ENCODE measurements around the gene DOK3. TPM values are rescaled to one million over a fixed set of nuclear protein-coding genes. Genes with fewer than 3 reads are reported as not detected.
A peak's percentile ranks its signal among the peaks of the same experiment; 100 is the strongest.
"Not testable (repeated sequence)": the region's sequence is repeated elsewhere in the genome, so short reads cannot be mapped to it uniquely, and the experiment has no call there.

Gene DOK3
- total RNA-seq, 2 experiments from 2014 or later = 3.3 to 5.7 TPM

GRCh38 chr5:177487144-177487543, 22.5 kb downstream of the DOK3 start:
- H3K27ac Mint-ChIP-seq = no peak overlapping the region
- H3K27me3 Mint-ChIP-seq = no peaks in the 10 kb centered on the region
- no peaks in the 10 kb centered on the region for H3K4me1 Mint-ChIP-seq
- no peak for DNase-seq
- no peaks in the 10 kb centered on the region for H3K9me3 Mint-ChIP-seq (ENCODE audit: low read depth)
- H3K4me3 Mint-ChIP-seq = no peak overlapping the region
- CTCF ChIA-PET = interaction anchor here (0.6 to 19.2 kb wide), 4 partner anchors 11 to 115 kb away, joined by 3 to 193 read pairs (median 6); no protein-coding TSS in a partner anchor
- no peak for ATAC-seq
- peaks cover 16% of the 10 kb centered on the region for H3K36me3 Mint-ChIP-seq

GRCh38 chr5:177486256-177486655, 23.4 kb downstream of the DOK3 start:
- Mint-ChIP-seq H3K4me1 (no peaks in the 10 kb centered on the region), H3K27ac (no peak overlapping the region), H3K36me3 (peaks cover 13% of the 10 kb centered on the region), H3K27me3 (no peaks in the 10 kb centered on the region), H3K9me3 (ENCODE audit: low read depth) (no peaks in the 10 kb centered on the region), H3K4me3 (no peak overlapping the region)
- no peak for DNase-seq
- ATAC-seq = no peak
- CTCF ChIA-PET = interaction anchor here (1.4 to 19.2 kb wide), 5 partner anchors 10 to 82 kb away, joined by 3 to 193 read pairs (median 6); no protein-coding TSS in a partner anchor

GRCh38 chr5:177485753-177486152, 23.9 kb downstream of the DOK3 start:
- not testable (repeated sequence) for H3K9me3 Mint-ChIP-seq (ENCODE audit: low read depth); H3K27ac Mint-ChIP-seq; H3K4me3 Mint-ChIP-seq; ATAC-seq; DNase-seq; H3K4me1 Mint-ChIP-seq; H3K27me3 Mint-ChIP-seq
- H3K36me3 Mint-ChIP-seq = peaks cover 11% of the 10 kb centered on the region
- CTCF ChIA-PET = interaction anchor here (1.4 kb wide), 2 partner anchors 15 to 22 kb away, joined by 3 read pairs; no protein-coding TSS in a partner anchor

- no peaks in the 10 kb centered on the region for H3K27me3 Mint-ChIP-seq
- H3K36me3 Mint-ChIP-seq = peaks cover 7% of the 10 kb centered on the region
- no peak for ATAC-seq
- CTCF ChIA-PET = interaction anchor here (0.9 to 1.4 kb wide), 3 partner anchors 14 to 21 kb away, joined by 3 read pairs; no protein-coding TSS in a partner anchor
- H3K9me3 Mint-ChIP-seq (ENCODE audit: low read depth) = no peaks in the 10 kb centered on the region
- DNase-seq = no peak
- H3K4me3 Mint-ChIP-seq = no peak overlapping the region
- H3K27ac Mint-ChIP-seq = no peak overlapping the region
- H3K4me1 Mint-ChIP-seq = peaks cover 2% of the 10 kb centered on the region
Measured at GRCh38 chr5:177484902-177485549, 24.6 kb downstream of the DOK3 start.

- H3K4me3 Mint-ChIP-seq = no peak overlapping the region
- no peaks in the 10 kb centered on the region for H3K9me3 Mint-ChIP-seq (ENCODE audit: low read depth)
- ATAC-seq = no peak
- CTCF ChIA-PET = interaction anchor here (0.9 kb wide), 1 partner anchor 13 kb away, joined by 3 read pairs; no protein-coding TSS in a partner anchor
- no peak for DNase-seq
- no peaks in the 10 kb centered on the region for H3K27me3 Mint-ChIP-seq
- H3K4me1 Mint-ChIP-seq = peaks cover 9% of the 10 kb centered on the region
- peaks cover 7% of the 10 kb centered on the region for H3K36me3 Mint-ChIP-seq
- H3K27ac Mint-ChIP-seq = peak overlapping the region; percentile 2
Measured at GRCh38 chr5:177483994-177484901, 25.4 kb downstream of the DOK3 start.

- CTCF ChIA-PET = interaction anchor here (1.0 kb wide), 1 partner anchor 28 kb away, joined by 4 read pairs; no protein-coding TSS in a partner anchor
- Mint-ChIP-seq H3K9me3 (ENCODE audit: low read depth) (no peaks in the 10 kb centered on the region), H3K4me1 (peaks cover 19% of the 10 kb centered on the region), H3K36me3 (peaks cover 7% of the 10 kb centered on the region), H3K27me3 (no peaks in the 10 kb centered on the region), H3K4me3 (no peak overlapping the region), H3K27ac (no peak overlapping the region)
- DNase-seq (no peak), ATAC-seq (no peak)
Measured at GRCh38 chr5:177483042-177483441, 26.6 kb downstream of the DOK3 start.

- ATAC-seq (no peak), DNase-seq (no peak)
- Mint-ChIP-seq H3K36me3 (peaks cover 7% of the 10 kb centered on the region), H3K27me3 (no peaks in the 10 kb centered on the region), H3K4me3 (no peak overlapping the region), H3K4me1 (peaks cover 23% of the 10 kb centered on the region), H3K27ac (no peak overlapping the region), H3K9me3 (ENCODE audit: low read depth) (no peaks in the 10 kb centered on the region)
- CTCF ChIA-PET = interaction anchor here (1.0 to 2.4 kb wide), 2 partner anchors 11 to 28 kb away, joined by 4 to 6 read pairs; no protein-coding TSS in a partner anchor
Measured at GRCh38 chr5:177482359-177482795, 27.2 kb downstream of the DOK3 start.

- Mint-ChIP-seq H3K4me3 (no peak overlapping the region), H3K27ac (peak overlapping the region; percentile 90), H3K27me3 (no peaks in the 10 kb centered on the region), H3K36me3 (peaks cover 3% of the 10 kb centered on the region), H3K9me3 (ENCODE audit: low read depth) (no peaks in the 10 kb centered on the region), H3K4me1 (peaks cover 39% of the 10 kb centered on the region)
- ATAC-seq = no peak
- CTCF ChIA-PET = interaction anchor here (0.7 to 4.6 kb wide), 7 partner anchors 9 to 91 kb away, joined by 3 to 26 read pairs (median 7); no protein-coding TSS in a partner anchor
- no peak for DNase-seq
Measured at GRCh38 chr5:177479774-177480173, 29.9 kb downstream of the DOK3 start.

GRCh38 chr5:177478711-177479646, 30.6 kb downstream of the DOK3 start:
- DNase-seq (peak; percentile 67), ATAC-seq (peak; percentile 75)
- CTCF ChIA-PET = interaction anchor here (0.7 to 4.6 kb wide), 10 partner anchors 10 to 119 kb away, joined by 3 to 26 read pairs (median 7); no protein-coding TSS in a partner anchor
- no peaks in the 10 kb centered on the region for H3K27me3 Mint-ChIP-seq
- H3K36me3 Mint-ChIP-seq = peaks cover 3% of the 10 kb centered on the region
- no peaks in the 10 kb centered on the region for H3K9me3 Mint-ChIP-seq (ENCODE audit: low read depth)
- peaks cover 45% of the 10 kb centered on the region for H3K4me1 Mint-ChIP-seq
- no peak overlapping the region for H3K4me3 Mint-ChIP-seq
- H3K27ac Mint-ChIP-seq = peak overlapping the region; percentile 90

GRCh38 chr5:177477701-177478477, 31.7 kb downstream of the DOK3 start:
- DNase-seq = no peak
- Mint-ChIP-seq H3K9me3 (ENCODE audit: low read depth) (no peaks in the 10 kb centered on the region), H3K4me1 (peaks cover 47% of the 10 kb centered on the region), H3K27me3 (no peaks in the 10 kb centered on the region), H3K36me3 (no peaks in the 10 kb centered on the region), H3K4me3 (no peak overlapping the region), H3K27ac (peak overlapping the region; percentile 90)
- no peak for ATAC-seq
- CTCF ChIA-PET = interaction anchor here (0.7 to 4.6 kb wide), 11 partner anchors 11 to 117 kb away, joined by 3 to 26 read pairs (median 5); partner anchors contain the start of gene PDLIM7

- H3K27me3 Mint-ChIP-seq = no peaks in the 10 kb centered on the region
- DNase-seq = no peak
- H3K27ac Mint-ChIP-seq = peak overlapping the region; percentile 19
- no peak overlapping the region for H3K4me3 Mint-ChIP-seq
- H3K4me1 Mint-ChIP-seq = peaks cover 52% of the 10 kb centered on the region
- no peak for ATAC-seq
- H3K9me3 Mint-ChIP-seq (ENCODE audit: low read depth) = no peaks in the 10 kb centered on the region
- CTCF ChIA-PET = interaction anchor here (0.7 to 9.1 kb wide), 11 partner anchors 11 to 73 kb away, joined by 3 to 136 read pairs (median 4); partner anchors contain the start of gene PDLIM7
- H3K36me3 Mint-ChIP-seq = no peaks in the 10 kb centered on the region
Measured at GRCh38 chr5:177476531-177477233, 32.9 kb downstream of the DOK3 start.

All from activated CD8-positive, alpha-beta memory T cell treated with anti-CD3 and anti-CD28 coated beads, Interleukin-2, amount 10 ng/mL, durations not matched to agents 7 days and 5 days (primary cell).